HepG2 (cell line): ENCODE results near the gene RREB1. TPM values are rescaled to one million over a fixed set of nuclear protein-coding genes. Genes with fewer than 3 reads are reported as not detected.

Experiments used
- ATF7-NPFF ChIP-seq: sonication (generic); formaldehyde crosslinking; IDR thresholded peaks from 2 replicates; pipeline ENCODE4 v1.8.1; 2023; ENCODE audit warnings: mild to moderate bottlenecking, low read depth, missing genetic modification reagents, moderate library complexity
- ATM ChIP-seq: fragments of 450-650 bp; IDR thresholded peaks from 2 replicates; pipeline ENCODE4 v1.7.1; 2017; ENCODE audit warnings: mild to moderate bottlenecking, borderline replicate concordance
- ATRX ChIP-seq: sonication (generic); formaldehyde crosslinking; IDR thresholded peaks from 2 replicates; pipeline ENCODE4 v1.4.0; 2020; ENCODE audit warnings: missing genetic modification reagents, borderline replicate concordance
- CBX2 ChIP-seq, 2 experiments: fragments of 200-600 bp in 1 of 2; sonication (generic); formaldehyde crosslinking in 1 of 2; IDR thresholded peaks; 2 replicates each; pipeline versions ENCODE4 v1.7.0 to v1.8.1; 2018 to 2022; ENCODE audit warnings: low read depth in 2 of 2, low read length in 1 of 2, mild to moderate bottlenecking in 1 of 2, missing genetic modification reagents in 1 of 2
- CREB1 ChIP-seq, 2 experiments: fragments of 450-650 bp in 1 of 2; IDR thresholded peaks; 2 replicates each; pipeline ENCODE4 v1.6.1; 2016 to 2017; ENCODE audit warnings: control low read depth in 1 of 2, mild to moderate bottlenecking in 1 of 2, missing compliant biosample characterization in 1 of 2, missing genetic modification characterization in 1 of 2
- GLI4 ChIP-seq: sonication (generic); formaldehyde crosslinking; IDR thresholded peaks from 2 replicates; pipeline ENCODE4 v1.5.1; 2020; ENCODE audit warnings: missing genetic modification reagents, mild to moderate bottlenecking, moderate library complexity, borderline replicate concordance
- HMGA1 ChIP-seq: sonication (generic); formaldehyde crosslinking; conservative IDR thresholded peaks from 2 replicates; pipeline ENCODE4 v1.4.0; 2020; ENCODE audit warnings: missing genetic modification reagents
- KLF12 ChIP-seq: sonication (generic); formaldehyde crosslinking; IDR thresholded peaks from 2 replicates; pipeline ENCODE4 v1.4.0; 2020; ENCODE audit warnings: missing genetic modification reagents, borderline replicate concordance
- KLF9 ChIP-seq: IDR thresholded peaks from 2 replicates; pipeline ENCODE4 v1.6.1; 2016; ENCODE audit warnings: low read depth
- NR2C2 ChIP-seq: sonication (generic); formaldehyde crosslinking; IDR thresholded peaks from 2 replicates; pipeline ENCODE4 v1.4.0; 2020; ENCODE audit warnings: missing genetic modification reagents, mild to moderate bottlenecking, moderate library complexity, borderline replicate concordance
- NRL ChIP-seq: sonication (generic); formaldehyde crosslinking; IDR thresholded peaks from 2 replicates; pipeline ENCODE4 v1.5.0; 2020; ENCODE audit warnings: missing genetic modification reagents, mild to moderate bottlenecking, moderate library complexity, borderline replicate concordance
- SKI ChIP-seq: fragments of 450-650 bp; IDR thresholded peaks from one replicate; pipeline ENCODE4 v1.6.1; 2018; ENCODE audit warnings: mild to moderate bottlenecking; ENCODE audit not compliant: partially characterized antibody
- SOX6 ChIP-seq, 2 experiments: fragments of 450-650 bp in 1 of 2; sonication (generic) in 1 of 2; formaldehyde crosslinking in 1 of 2; IDR thresholded peaks; 2 replicates each; pipeline versions ENCODE4 v1.4.0 to v1.6.1; 2017 to 2020; ENCODE audit warnings: antibody characterized with exemption in 1 of 2, mild to moderate bottlenecking in 1 of 2, missing genetic modification reagents in 1 of 2
- STAT5B ChIP-seq: sonication (generic); formaldehyde crosslinking; IDR thresholded peaks from 2 replicates; pipeline ENCODE4 v1.4.0; 2020; ENCODE audit warnings: missing genetic modification reagents
- ZNF567 ChIP-seq: sonication (generic); formaldehyde crosslinking; IDR thresholded peaks from 2 replicates; pipeline ENCODE4 v1.8.1; 2023; ENCODE audit warnings: mild to moderate bottlenecking, missing genetic modification reagents, borderline replicate concordance
- ZNF619 ChIP-seq: sonication (generic); formaldehyde crosslinking; IDR thresholded peaks from 2 replicates; pipeline ENCODE4 v1.4.0; 2020; ENCODE audit warnings: mild to moderate bottlenecking, missing genetic modification reagents
- ZNF746 ChIP-seq: sonication (generic); formaldehyde crosslinking; IDR thresholded peaks from 2 replicates; pipeline ENCODE4 v1.8.0; 2022; ENCODE audit warnings: mild to moderate bottlenecking, missing genetic modification reagents
- ZNF747 ChIP-seq: sonication (generic); formaldehyde crosslinking; IDR thresholded peaks from 2 replicates; pipeline ENCODE4 v1.8.1; 2023; ENCODE audit warnings: missing genetic modification reagents, mild to moderate bottlenecking, borderline replicate concordance
- polyA plus RNA-seq, 8 experiments: library from polyadenylated mRNA; depleted of rRNA in 3 of 8; stranded (reverse) in 7 of 8; unstranded in 1 of 8; fragments of >200 nt; fragmentation: Illumina TruSeq in 4 of 8; extraction: Trizol in 4 of 8; gene quantifications; 2 replicates each; pipeline versions ENCODE4 v1.2.1 to v1.2.3, GENCODE V29; 2011 to 2016; ENCODE audit warnings: low read depth in 4 of 8, missing spikeins in 1 of 8, mixed read lengths in 1 of 8; ENCODE audit not compliant: insufficient read depth in 1 of 8
- total RNA-seq, 5 experiments: library from RNA; depleted of rRNA; stranded (reverse); fragments of >200 nt; fragmentation: Illumina TruSeq; extraction: Trizol; gene quantifications; 2 replicates each; pipeline ENCODE4 v1.2.3, GENCODE V29; 2016; ENCODE audit warnings: low read depth in 1 of 5
- TF ChIP-seq, protein P1 (sequence below): sonication (generic); formaldehyde crosslinking; conservative IDR thresholded peaks from 2 replicates; pipeline ENCODE4 v1.4.0; 2020; ENCODE audit warnings: missing genetic modification reagents
- TF ChIP-seq, protein P2 (sequence below): sonication (generic); formaldehyde crosslinking; IDR thresholded peaks from 2 replicates; pipeline ENCODE4 v1.8.0; 2022; ENCODE audit warnings: missing genetic modification reagents, mild to moderate bottlenecking, moderate library complexity, borderline replicate concordance
- TF ChIP-seq, protein P3 (sequence below): sonication (generic); formaldehyde crosslinking; conservative IDR thresholded peaks from 2 replicates; pipeline ENCODE4 v1.8.0; 2022; ENCODE audit warnings: missing genetic modification reagents
- TF ChIP-seq, protein P4 (sequence below): sonication (generic); formaldehyde crosslinking; IDR thresholded peaks from 2 replicates; pipeline ENCODE4 v1.4.0; 2020; ENCODE audit warnings: mild to moderate bottlenecking, missing genetic modification reagents

Gene RREB1
- total and polyA plus RNA-seq, 2 of the 13 experiments (the other 11 are each of a cell fraction or from before 2014, with no cell fraction given), result 6.1 to 23.2 TPM

DNA sequence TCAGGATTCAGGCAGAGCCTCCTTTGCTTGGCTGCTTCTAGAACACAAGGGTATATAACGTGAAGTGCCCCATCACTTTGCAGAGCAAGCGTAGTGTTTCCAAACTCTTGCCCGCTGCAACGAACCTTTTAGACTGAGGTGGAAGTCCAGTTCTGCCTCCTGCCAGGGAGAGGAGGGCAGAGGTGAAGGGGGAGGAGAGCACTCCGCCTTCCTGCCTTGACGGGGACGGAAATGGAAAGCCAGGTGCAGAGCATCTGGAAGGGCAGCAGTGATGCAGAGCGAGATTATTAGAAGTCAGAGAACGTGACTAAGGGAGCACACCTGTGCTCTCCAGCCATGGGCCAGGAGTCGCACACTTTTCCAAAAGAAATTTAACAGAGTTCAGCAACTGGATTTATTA is 63.4 kb downstream of the RREB1 start (continued):
- TF ChIP-seq, protein P1, sequence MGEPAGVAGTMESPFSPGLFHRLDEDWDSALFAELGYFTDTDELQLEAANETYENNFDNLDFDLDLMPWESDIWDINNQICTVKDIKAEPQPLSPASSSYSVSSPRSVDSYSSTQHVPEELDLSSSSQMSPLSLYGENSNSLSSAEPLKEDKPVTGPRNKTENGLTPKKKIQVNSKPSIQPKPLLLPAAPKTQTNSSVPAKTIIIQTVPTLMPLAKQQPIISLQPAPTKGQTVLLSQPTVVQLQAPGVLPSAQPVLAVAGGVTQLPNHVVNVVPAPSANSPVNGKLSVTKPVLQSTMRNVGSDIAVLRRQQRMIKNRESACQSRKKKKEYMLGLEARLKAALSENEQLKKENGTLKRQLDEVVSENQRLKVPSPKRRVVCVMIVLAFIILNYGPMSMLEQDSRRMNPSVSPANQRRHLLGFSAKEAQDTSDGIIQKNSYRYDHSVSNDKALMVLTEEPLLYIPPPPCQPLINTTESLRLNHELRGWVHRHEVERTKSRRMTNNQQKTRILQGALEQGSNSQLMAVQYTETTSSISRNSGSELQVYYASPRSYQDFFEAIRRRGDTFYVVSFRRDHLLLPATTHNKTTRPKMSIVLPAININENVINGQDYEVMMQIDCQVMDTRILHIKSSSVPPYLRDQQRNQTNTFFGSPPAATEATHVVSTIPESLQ (CRISPR knock-in tag), result no peak
- TF ChIP-seq CBX2 (IDR thresholded peaks at IDR 0.05; ENCODE audit: low read depth, low read length) (no peak), CBX2 (CRISPR knock-in tag; IDR thresholded peaks at IDR 0.05; ENCODE audit: low read depth) (no peak), NRL (CRISPR knock-in tag) (no peak), ATM (no peak), ZNF747 (CRISPR knock-in tag) (no peak), GLI4 (CRISPR knock-in tag) (no peak), HMGA1 (no peak), KLF9 (no peak), KLF12 (no peak), STAT5B (CRISPR knock-in tag) (no peak), SOX6 (IDR thresholded peaks at IDR 0.05) (no peak), SOX6 (CRISPR knock-in tag; IDR thresholded peaks at IDR 0.05) (peak; percentile 47; the same call in 1 of the 2 replicates), CREB1 (IDR thresholded peaks at IDR 0.05) (no peak), CREB1 (CRISPR knock-in tag; IDR thresholded peaks at IDR 0.05) (peak; percentile 33; the same call in 1 of the 2 replicates), ATRX (CRISPR knock-in tag) (no peak), ATF7-NPFF (no peak), ZNF567 (CRISPR knock-in tag) (no peak), SKI (peak; percentile 18), NR2C2 (CRISPR knock-in tag) (peak; percentile 80), ZNF746 (CRISPR knock-in tag) (no peak), ZNF619 (CRISPR knock-in tag) (0 out of 2 replicates have a peak, but pooled peaks have one; percentile 54)
- TF ChIP-seq, protein P2, sequence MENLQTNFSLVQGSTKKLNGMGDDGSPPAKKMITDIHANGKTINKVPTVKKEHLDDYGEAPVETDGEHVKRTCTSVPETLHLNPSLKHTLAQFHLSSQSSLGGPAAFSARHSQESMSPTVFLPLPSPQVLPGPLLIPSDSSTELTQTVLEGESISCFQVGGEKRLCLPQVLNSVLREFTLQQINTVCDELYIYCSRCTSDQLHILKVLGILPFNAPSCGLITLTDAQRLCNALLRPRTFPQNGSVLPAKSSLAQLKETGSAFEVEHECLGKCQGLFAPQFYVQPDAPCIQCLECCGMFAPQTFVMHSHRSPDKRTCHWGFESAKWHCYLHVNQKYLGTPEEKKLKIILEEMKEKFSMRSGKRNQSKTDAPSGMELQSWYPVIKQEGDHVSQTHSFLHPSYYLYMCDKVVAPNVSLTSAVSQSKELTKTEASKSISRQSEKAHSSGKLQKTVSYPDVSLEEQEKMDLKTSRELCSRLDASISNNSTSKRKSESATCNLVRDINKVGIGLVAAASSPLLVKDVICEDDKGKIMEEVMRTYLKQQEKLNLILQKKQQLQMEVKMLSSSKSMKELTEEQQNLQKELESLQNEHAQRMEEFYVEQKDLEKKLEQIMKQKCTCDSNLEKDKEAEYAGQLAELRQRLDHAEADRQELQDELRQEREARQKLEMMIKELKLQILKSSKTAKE (CRISPR knock-in tag), result no peak
- TF ChIP-seq, protein P3, sequence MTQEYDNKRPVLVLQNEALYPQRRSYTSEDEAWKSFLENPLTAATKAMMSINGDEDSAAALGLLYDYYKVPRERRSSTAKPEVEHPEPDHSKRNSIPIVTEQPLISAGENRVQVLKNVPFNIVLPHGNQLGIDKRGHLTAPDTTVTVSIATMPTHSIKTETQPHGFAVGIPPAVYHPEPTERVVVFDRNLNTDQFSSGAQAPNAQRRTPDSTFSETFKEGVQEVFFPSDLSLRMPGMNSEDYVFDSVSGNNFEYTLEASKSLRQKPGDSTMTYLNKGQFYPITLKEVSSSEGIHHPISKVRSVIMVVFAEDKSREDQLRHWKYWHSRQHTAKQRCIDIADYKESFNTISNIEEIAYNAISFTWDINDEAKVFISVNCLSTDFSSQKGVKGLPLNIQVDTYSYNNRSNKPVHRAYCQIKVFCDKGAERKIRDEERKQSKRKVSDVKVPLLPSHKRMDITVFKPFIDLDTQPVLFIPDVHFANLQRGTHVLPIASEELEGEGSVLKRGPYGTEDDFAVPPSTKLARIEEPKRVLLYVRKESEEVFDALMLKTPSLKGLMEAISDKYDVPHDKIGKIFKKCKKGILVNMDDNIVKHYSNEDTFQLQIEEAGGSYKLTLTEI (CRISPR knock-in tag), result no peak
- TF ChIP-seq, protein P4, sequence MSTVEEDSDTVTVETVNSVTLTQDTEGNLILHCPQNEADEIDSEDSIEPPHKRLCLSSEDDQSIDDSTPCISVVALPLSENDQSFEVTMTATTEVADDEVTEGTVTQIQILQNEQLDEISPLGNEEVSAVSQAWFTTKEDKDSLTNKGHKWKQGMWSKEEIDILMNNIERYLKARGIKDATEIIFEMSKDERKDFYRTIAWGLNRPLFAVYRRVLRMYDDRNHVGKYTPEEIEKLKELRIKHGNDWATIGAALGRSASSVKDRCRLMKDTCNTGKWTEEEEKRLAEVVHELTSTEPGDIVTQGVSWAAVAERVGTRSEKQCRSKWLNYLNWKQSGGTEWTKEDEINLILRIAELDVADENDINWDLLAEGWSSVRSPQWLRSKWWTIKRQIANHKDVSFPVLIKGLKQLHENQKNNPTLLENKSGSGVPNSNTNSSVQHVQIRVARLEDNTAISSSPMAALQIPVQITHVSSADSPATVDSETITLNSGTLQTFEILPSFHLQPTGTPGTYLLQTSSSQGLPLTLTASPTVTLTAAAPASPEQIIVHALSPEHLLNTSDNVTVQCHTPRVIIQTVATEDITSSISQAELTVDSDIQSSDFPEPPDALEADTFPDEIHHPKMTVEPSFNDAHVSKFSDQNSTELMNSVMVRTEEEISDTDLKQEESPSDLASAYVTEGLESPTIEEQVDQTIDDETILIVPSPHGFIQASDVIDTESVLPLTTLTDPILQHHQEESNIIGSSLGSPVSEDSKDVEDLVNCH (CRISPR knock-in tag), result 0 out of 2 replicates have a peak, but pooled peaks have one; percentile 35
